ENCODE results near the gene EPHB1.
A peak's percentile ranks its signal among the peaks of the same experiment; 100 is the strongest.

Gene EPHB1

DNA sequence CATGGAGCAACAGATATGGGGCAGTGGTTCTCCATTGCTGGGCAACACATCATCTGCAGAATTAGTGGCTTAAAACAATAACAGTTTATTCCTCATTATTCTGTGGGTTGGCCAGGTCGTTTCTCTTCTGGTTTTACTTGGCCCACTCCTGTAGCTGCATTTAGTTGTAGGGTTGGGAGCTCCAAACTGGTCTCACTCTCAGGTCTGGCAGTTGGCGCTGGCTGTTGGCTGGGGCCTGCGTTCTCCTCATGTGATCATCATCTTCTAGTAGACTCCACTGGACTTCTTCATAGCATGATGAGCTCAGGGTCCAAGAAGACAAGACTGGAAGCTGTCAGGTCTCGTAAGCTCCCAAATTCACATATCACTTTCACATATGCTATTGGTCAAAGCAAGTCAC is 91.9 kb downstream of the EPHB1 start:
- DNase-seq: no peak

GRCh38 chr3:134887536-134887935 is 92.5 kb downstream of the EPHB1 start:
- DNase-seq: no peak

- DNase-seq: no peak
Observed at GRCh38 chr3:134892326-134892725, 97.3 kb downstream of the EPHB1 start.

DNA sequence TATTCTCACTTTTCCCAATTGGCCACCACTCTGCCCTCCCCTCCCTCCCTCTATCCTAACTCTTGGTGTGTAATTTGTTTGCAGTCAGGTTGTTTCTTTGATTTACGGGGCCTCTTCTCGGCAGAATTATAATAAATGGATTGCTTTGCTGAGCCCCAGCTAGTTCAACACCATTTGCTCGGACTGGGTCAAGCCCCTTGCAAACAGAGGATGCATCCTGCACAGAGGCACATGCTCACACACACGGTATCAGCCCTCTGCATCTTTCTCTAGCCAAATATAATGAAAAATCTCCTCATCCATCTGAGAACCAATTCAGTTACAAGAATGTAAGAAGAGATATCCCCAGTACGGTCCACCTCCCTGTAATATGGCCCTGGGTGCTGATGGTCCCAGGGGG is 97.7 kb downstream of the EPHB1 start:
- DNase-seq: no peak

DNA sequence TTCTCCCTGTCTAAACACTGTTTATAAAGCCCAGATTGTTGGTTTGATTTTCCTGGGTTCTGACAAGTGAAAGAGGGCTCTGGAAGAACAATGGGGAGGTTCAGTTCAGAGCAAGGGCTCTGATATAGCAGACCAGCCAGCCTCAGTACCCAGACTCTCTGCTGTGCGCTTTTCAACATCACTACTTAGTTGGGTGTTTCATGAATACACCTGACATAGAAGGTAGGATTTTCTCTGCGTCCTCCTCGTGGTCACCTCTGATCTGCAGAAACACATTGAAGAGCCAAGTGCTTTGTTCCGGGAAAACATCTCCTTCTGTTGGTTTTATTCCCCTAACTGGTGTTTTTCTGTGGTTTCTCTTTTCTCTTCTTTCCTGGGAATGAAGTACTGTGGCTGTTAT is 99.5 kb downstream of the EPHB1 start:
- no peak for DNase-seq

DNA sequence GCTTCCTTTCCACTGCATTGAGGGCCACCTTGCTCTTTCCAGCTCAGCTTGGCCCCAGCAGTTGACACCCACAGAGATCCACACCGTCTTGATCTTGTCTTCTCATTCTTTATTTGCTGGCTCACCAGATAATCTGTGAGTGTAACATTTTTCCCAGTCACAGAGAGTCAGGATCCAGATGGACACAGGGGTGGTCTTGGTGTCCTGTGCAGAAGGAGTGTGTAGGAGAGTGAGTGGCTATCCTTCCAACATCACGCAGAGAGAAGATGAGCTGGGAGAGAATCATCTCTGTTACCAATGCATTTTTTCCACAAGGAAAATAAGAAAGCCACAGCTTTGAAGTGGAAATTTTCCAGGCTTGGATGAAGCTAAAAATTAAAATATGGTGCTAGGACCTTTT is 100.1 kb downstream of the EPHB1 start:
- no peak for DNase-seq

- DNase-seq: no peak
Observed at GRCh38 chr3:134896141-134896540, 101.1 kb downstream of the EPHB1 start.

DNA sequence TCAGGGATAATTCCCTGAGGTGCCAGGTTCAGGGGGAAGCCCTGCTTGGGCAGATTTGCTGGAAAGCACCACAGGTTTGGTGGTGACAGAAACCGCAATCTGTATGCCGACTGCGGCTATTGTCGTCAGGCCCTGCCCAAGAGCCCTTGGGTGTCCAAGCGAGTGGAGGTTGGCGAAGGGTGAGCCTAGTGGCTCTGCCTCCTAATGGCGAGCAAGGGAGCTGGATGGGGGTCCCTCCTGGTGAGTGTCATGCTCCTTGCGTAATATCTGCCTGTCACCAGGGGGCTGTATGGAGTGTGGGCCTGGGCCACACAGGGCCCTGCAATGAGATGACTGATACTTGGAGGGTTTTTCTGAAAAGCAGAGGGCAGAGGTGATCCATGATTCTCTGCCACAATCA is 101.6 kb downstream of the EPHB1 start:
- DNase-seq: no peak

- no peak for DNase-seq
Observed at GRCh38 chr3:134897391-134898141, 102.5 kb downstream of the EPHB1 start.

DNA sequence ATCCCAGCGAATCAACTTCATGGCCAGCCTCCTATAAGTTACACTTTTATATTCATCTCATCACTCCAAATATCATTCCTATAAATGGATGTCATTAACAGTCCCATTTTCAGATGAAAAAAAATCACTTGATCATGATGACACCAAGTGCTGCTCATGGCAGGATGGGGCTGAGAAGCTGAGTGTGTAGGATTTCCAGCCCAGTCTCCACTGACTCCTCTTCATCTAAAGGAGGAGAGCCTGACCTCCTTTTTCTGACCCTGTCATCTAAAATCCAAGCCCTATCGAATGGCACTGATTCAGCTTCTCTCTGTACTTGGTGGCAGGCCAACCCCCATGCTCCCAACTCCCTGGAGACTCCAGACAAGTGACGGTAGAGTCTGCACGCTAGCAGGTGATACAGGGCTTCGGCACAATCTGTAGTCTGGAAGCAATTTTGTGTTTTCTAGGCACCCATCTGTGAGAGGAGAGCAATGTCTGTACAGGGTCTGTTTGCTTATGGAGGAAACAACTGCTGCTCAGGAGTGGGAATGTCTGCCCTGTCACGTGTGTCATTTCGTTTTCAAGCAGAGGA is 103.2 kb downstream of the EPHB1 start:
- DNase-seq: no peak

GRCh38 chr3:134899786-134900185 is 104.7 kb downstream of the EPHB1 start:
- no peak for DNase-seq

GRCh38 chr3:134900482-134900881 is 105.4 kb downstream of the EPHB1 start:
- no peak for DNase-seq

DNA sequence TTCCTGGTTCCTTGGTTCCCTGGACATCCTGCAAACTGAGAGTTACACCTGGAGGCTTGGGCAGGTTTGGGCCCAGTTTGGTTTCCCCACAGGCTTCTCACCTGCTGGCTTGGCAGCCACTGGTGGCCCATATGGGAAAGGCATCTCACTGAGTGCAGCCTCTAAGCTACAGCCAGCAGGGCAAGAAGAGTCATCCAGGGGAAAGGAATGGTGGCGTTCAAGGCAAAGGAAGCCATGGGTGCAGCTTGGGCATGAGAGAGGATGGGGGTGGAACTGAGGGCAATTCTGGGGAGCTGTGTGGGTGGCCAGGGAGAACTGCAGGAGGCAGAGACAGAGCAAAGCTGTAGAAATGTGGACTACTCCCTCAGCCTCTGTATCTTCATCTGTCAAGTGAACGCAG is 106.4 kb downstream of the EPHB1 start:
- no peak for DNase-seq

DNA sequence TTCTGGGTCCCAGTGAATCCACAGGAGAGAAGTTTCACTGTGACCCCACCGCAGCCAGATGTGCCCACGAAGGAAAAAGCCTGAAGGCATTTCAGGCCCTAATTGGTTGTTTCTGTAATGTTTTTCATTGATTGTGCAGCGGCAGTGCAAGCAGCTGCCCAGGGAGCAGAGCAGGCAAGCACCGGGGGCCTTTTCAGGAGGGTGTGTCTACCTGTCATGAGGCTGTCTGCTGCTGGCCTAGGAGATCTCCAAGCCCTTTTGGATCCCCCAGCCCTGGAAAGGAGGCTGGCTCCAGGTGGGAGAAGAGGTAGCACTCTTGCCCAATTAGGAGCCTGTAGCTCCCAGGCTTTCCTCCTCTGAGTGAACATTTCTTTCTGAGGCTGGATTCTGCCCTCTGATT is 108.8 kb downstream of the EPHB1 start:
- no peak for DNase-seq

DNA sequence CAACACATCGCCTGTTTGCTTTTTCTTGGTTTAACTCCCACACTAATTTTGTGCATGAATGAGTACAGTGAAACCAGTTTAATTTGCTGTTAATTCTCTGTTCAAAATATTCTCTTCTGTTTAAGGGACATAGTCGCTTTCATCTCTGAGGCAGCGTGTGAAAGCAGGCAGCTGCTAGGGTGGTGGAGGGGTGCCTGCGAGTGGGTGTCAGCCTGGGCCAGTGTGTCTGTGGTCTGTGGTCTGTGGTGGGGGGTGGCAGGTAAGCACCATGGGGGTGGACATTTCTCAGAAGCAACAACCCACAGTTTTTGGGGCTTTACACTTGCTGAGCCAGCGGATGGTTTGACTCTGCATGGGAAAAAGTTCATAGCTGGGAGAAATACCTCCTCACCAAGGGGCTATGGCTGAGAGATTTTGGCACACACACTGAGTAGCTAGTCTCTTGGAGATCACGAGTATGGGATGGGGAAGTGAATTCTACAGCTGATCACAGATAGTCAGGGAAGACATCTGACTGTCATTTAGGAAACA is 109.2 kb downstream of the EPHB1 start:
- DNase-seq: peak; percentile 39

GRCh38 chr3:134904776-134905646 is 110.0 kb downstream of the EPHB1 start:
- DNase-seq: no peak

DNA sequence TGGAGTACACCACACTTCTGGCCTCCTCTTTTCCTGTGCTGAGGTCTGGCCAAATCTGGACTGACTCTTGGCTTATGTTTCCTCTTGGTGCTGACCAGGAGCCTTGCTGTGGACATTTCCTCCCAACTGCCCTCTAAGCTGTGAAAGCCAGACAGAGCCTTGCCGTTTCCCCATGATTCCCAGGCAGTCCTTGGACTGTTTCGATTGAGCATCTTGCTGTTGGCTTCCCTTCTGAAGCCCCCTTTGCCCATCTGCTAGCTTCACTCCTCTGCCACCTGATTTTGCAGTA is 110.5 kb downstream of the EPHB1 start:
- no peak for DNase-seq

DNA sequence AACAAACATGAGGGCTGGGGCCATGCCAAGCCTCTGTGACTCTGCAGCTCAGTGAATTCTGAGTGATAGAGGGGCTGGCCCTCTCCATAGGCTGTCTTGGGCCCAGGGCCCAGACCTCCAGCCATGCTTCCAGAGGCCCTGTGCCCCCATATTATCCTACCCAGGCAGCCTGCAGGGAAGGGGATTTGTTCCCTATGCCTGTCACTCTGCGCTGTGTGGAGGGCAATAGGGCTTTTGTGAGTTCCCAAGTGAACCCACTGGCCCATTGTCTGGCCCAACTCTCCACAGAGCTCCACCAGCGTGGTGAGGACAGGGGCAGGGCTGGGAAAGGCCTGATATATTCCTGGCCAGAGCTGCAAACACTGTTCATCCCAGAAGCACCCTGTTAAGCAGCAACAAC is 113.2 kb downstream of the EPHB1 start:
- no peak for DNase-seq

GRCh38 chr3:134910026-134910425 is 115.0 kb downstream of the EPHB1 start:
- DNase-seq: no peak

DNA sequence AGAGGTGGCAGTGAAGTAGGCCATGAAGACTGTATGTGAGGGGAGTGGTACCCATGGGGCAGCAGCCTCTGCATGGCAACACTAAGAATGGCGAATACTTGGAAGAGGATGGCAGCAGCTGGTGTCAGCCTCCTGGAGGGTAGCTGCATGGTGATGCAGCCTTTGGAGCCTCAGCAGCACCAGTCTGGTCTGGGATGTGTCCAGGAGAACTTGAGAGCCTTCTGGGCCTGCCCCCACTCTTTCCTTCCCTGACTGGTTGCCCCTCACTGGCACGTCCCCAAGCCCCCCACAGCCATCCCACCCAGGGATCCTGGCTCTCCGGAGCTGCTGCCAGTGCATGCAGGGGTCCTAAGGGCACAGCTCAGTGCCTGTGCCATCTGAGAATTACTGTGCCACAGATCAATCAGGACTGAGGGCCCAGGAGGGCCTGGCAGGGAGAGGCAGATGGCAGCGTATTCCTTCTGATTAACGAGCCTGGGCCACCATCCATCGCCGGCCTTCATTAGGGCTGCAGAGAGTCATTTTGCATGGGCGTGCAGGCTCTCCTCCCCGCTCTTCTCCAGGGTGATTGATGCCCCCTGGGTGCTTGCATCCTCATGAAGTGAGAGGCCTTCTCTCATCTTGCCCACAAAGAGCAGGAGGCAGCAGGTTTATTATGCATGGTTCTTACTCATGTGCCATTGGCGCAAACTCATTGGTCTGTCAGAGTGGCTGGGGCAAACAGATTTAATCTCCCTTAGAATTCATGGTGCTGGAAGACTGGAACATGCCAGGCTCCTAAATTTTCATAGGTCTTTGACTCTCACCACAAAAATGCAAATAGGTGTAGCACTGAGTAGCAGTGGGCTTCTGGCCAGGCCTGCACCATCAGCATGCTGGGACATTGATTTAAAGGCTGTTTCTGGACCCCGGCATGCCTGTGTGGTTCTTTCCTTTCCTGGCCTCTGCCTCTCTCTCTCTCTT is 116.8 kb downstream of the EPHB1 start:
- no peak for DNase-seq

- DNase-seq: no peak
Observed at GRCh38 chr3:134916276-134916961, 121.4 kb downstream of the EPHB1 start.

DNA sequence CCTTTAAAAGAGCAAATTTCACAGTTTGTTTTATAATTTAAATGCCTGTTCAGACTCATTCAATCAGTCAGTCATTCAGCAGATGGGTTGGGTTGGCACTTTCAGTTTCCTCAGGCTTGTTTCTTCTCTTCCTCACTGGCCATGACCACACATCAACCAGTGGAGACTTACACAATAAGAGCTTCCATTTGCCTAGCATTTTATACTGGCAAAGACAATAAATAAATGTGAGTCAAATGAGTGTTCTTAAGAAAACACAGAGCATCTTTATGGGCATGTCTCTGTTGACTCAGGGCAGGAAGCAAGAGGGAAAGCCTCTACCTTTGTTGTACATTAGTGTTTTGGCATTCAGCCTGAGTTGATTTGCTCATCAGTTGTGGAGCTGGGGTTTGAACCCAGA is 122.6 kb downstream of the EPHB1 start:
- no peak for DNase-seq

Data from activated CD4-positive, alpha-beta T cell treated with anti-CD3 and anti-CD28 coated beads, Interleukin-2, amount 50 U/mL, for 16 hours (primary cell).